SU-DHL-6 (cell line): ENCODE measurements around the gene TFAP2D.

Experiments
- H2AFZ ChIP-seq: fragments of 200-600 bp; sonication (generic); 2 replicates; pipeline ENCODE4 v1.6.1; 2014; ENCODE audit warnings: low read depth, mild to moderate bottlenecking, moderate library complexity, mixed read lengths, antibody characterized with exemption, low read length; ENCODE audit not compliant: severe bottlenecking
- H3F3A ChIP-seq: fragments of 200-600 bp; shearing (Covaris generic); 2 replicates; pipeline ENCODE4 v1.6.0; 2016; ENCODE audit warnings: antibody characterized with exemption, mild to moderate bottlenecking; ENCODE audit not compliant: insufficient read depth
- H3K27ac ChIP-seq: fragments of 200-600 bp; sonication (generic); 2 replicates; pipeline ENCODE4 v1.5.1; 2016; ENCODE audit warnings: low read depth, mild to moderate bottlenecking, low read length, moderate library complexity, mixed read lengths
- H3K27me3 ChIP-seq: fragments of 200-600 bp; sonication (generic), shearing (Covaris generic); 2 replicates; pipeline ENCODE4 v1.6.0; 2014; ENCODE audit warnings: mild to moderate bottlenecking, low read length
- H3K36me3 ChIP-seq: fragments of 200-600 bp; sonication (generic); 2 replicates; pipeline ENCODE4 v1.6.1; 2014; ENCODE audit warnings: mild to moderate bottlenecking, low read length, mixed read lengths
- H3K4me2 ChIP-seq: fragments of 300-600, 200-600 bp; shearing (Covaris generic), sonication (generic); 2 replicates; pipeline ENCODE4 v1.6.0; 2014; ENCODE audit warnings: low read length, low read depth, mild to moderate bottlenecking; ENCODE audit not compliant: poor library complexity, severe bottlenecking
- H3K4me3 ChIP-seq: fragments of 200-600 bp; sonication (generic); 2 replicates; pipeline ENCODE4 v1.5.1; 2014; ENCODE audit warnings: antibody characterized with exemption, low read length, mild to moderate bottlenecking, mixed read lengths; ENCODE audit not compliant: insufficient read depth, poor library complexity, severe bottlenecking
- H3K79me2 ChIP-seq: fragments of 200-600 bp; sonication (generic); 2 replicates; pipeline ENCODE4 v1.6.1; 2014; ENCODE audit warnings: mild to moderate bottlenecking, low read length, moderate library complexity; ENCODE audit not compliant: insufficient read depth
- H3K9ac ChIP-seq: fragments of 200-600 bp; sonication (generic); 2 replicates; pipeline ENCODE4 v1.7.0; 2014; ENCODE audit warnings: mild to moderate bottlenecking, low read length
- H3K9me2 ChIP-seq: fragments of 200-600 bp; sonication (generic); replicated peaks from 2 replicates; pipeline ENCODE4 v1.6.1; 2014; ENCODE audit warnings: low read length; ENCODE audit not compliant: insufficient read depth
- H3K9me3 ChIP-seq: fragments of 200-600 bp; sonication (generic); 2 replicates; pipeline ENCODE4 v1.6.1; 2014; ENCODE audit warnings: low read length, mixed read lengths; ENCODE audit not compliant: insufficient read depth
- H4K20me1 ChIP-seq: fragments of 200-600 bp; sonication (generic); 2 replicates; pipeline ENCODE4 v1.6.1; 2014; ENCODE audit warnings: low read depth, mild to moderate bottlenecking, antibody characterized with exemption, low read length, moderate library complexity, mixed read lengths
- EZH2phosphoT487 ChIP-seq: fragments of 200-600 bp; sonication (generic), shearing (Covaris generic); conservative IDR thresholded peaks from 2 replicates; pipeline ENCODE4 v1.6.1; 2018; ENCODE audit warnings: mild to moderate bottlenecking, antibody characterized with exemption, low read length, moderate library complexity, mixed read lengths
- TF ChIP-seq, protein P1 (sequence below): fragments of 200-600 bp; sonication (generic); IDR thresholded peaks from one replicate; pipeline ENCODE4 v1.5.1; 2017; ENCODE audit warnings: antibody characterized with exemption, mild to moderate bottlenecking, low read length, moderate library complexity; ENCODE audit not compliant: insufficient read depth, poor library complexity, severe bottlenecking

Gene TFAP2D

DNA sequence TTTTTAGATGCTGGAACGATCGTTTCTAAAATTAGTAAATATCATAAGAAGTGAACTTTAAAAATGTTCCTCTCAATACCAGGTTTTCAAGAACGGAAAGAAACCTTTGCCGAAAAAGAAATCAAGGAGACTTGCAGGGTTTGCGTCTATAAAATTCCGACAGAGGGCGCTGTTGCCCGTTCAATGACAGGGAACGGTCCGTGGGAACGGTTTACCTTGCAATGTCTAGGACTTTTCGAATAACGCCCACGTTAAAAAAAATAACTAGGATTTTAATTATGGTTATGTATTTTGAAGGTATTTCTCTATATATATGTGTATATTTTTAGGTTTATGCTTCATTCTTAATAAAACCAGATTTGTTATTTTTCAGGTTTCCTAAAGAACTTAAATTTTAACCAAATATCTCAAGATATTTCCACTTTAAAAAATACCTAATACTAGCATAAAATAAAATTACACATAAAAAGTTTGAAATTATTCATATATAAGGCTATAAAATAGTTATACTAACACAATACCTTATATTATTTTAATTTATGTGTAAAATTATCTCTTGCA is 102.9 kb downstream of the TFAP2D start:
- Histone ChIP-seq H2AFZ (peak overlapping the region; percentile 20), H3K4me2 (peak overlapping the region; percentile 58), H3K27me3 (no peaks in the 10 kb centered on the region), H3K27ac (no peak overlapping the region), H3F3A (no peaks in the 10 kb centered on the region), H3K36me3 (no peaks in the 10 kb centered on the region), H3K79me2 (no peaks in the 10 kb centered on the region), H3K9me2 (no peaks in the 10 kb centered on the region), H3K9me3 (no peaks in the 10 kb centered on the region), H3K4me3 (peak overlapping the region; percentile 33), H4K20me1 (no peaks in the 10 kb centered on the region), H3K9ac (peak overlapping the region; percentile 8; the same call in 1 of the 2 replicates)
- TF ChIP-seq, protein P1, sequence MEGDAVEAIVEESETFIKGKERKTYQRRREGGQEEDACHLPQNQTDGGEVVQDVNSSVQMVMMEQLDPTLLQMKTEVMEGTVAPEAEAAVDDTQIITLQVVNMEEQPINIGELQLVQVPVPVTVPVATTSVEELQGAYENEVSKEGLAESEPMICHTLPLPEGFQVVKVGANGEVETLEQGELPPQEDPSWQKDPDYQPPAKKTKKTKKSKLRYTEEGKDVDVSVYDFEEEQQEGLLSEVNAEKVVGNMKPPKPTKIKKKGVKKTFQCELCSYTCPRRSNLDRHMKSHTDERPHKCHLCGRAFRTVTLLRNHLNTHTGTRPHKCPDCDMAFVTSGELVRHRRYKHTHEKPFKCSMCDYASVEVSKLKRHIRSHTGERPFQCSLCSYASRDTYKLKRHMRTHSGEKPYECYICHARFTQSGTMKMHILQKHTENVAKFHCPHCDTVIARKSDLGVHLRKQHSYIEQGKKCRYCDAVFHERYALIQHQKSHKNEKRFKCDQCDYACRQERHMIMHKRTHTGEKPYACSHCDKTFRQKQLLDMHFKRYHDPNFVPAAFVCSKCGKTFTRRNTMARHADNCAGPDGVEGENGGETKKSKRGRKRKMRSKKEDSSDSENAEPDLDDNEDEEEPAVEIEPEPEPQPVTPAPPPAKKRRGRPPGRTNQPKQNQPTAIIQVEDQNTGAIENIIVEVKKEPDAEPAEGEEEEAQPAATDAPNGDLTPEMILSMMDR, result peak; percentile 92
- TF ChIP-seq EZH2phosphoT487, result no peak

DNA sequence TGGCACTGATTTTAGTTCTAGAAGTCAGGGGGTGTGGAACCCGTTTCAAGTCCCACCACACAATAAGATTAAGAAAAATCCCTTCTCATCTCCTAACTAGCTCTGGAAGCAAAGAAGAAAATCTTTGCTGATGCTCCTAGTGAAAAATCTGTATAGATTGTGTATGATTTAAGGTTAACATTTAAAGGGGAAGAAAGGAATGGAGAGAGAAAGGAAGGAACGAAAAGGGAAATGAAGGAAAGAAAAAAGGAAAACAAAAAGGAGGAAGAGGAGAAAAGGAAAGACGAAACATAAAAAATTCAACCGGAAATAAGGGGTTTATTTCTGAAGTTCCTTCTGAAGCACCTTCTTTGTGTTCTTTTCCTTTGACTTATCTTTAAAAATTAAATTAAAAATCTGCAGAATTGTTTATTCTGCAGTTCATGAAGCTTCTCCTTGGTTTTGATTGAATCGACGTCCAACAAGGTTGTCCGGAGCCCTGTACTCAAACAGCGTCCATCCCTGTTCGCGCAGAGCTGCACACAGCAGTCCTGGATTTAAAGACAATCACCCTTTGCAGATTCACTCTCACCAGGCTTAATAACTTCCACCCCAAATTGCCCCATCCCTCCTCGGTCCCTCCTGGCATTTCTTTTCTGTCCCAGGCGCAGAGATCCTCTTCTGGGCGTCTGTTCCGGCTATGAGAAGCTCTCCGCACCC is 103.8 kb downstream of the TFAP2D start:
- no peaks in the 10 kb centered on the region for H3K27me3 ChIP-seq
- no peak overlapping the region for H2AFZ ChIP-seq

DNA sequence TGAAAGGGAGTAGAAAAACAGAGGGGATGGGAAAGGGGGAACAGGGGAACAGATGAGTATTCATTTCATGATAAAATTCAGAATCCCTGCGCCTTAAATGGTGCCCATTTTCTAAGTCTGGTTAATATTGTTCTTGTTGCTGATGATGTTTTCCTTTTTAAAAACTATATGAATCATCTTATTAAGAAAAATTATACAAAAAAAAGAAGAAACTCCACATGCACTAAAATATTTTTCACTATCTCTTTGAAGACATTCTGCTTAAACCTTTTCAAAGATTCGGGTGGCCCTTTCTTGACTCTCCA is 104.3 kb downstream of the TFAP2D start:
- no peak overlapping the region for H3K27ac ChIP-seq
- no peaks in the 10 kb centered on the region for H3K9me2 ChIP-seq
- TF ChIP-seq, protein P1, result no peak
- TF ChIP-seq EZH2phosphoT487, result no peak
- no peak overlapping the region for H2AFZ ChIP-seq
- no peak overlapping the region for H3K4me3 ChIP-seq
- no peaks in the 10 kb centered on the region for H3K79me2 ChIP-seq
- H3K36me3 ChIP-seq, result no peaks in the 10 kb centered on the region
- H4K20me1 ChIP-seq, result no peaks in the 10 kb centered on the region
- H3K27me3 ChIP-seq, result no peaks in the 10 kb centered on the region
- H3K4me2 ChIP-seq, result no peak overlapping the region
- no peak overlapping the region for H3K9ac ChIP-seq
- no peaks in the 10 kb centered on the region for H3K9me3 ChIP-seq
- no peaks in the 10 kb centered on the region for H3F3A ChIP-seq

More for the DNA sequence above, 103.8 kb downstream of the TFAP2D start:
- Histone ChIP-seq H3K9ac (no peak overlapping the region), H4K20me1 (no peaks in the 10 kb centered on the region), H3K36me3 (no peaks in the 10 kb centered on the region), H3K9me3 (no peaks in the 10 kb centered on the region), H3F3A (no peaks in the 10 kb centered on the region), H3K9me2 (no peaks in the 10 kb centered on the region), H3K27ac (no peak overlapping the region), H3K4me2 (no peak overlapping the region), H3K79me2 (no peaks in the 10 kb centered on the region), H3K4me3 (no peak overlapping the region)
- no peak for TF ChIP-seq EZH2phosphoT487

DNA sequence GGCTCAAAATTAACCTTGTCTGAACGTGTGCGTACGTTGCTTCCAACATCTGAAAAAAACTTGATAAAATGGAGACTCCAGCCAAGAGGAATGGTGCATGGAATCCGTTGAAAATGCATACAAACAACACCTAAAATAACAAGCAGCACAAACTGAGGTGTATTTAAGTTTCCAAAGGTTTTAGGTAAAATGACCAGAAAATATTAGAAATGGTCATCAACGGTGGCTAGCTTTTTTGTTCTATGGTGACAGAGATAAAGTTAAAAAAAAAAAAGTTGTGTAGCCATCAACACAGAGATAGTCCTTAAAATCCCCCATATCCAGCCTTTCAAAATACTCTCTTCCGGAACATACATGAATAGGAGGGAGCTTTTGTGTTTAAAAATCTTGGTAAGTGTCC is 104.7 kb downstream of the TFAP2D start:
- Histone ChIP-seq H3K27ac (no peak overlapping the region), H3K9me2 (no peaks in the 10 kb centered on the region), H3K4me3 (no peak overlapping the region), H3K27me3 (no peaks in the 10 kb centered on the region), H4K20me1 (no peaks in the 10 kb centered on the region), H3F3A (no peaks in the 10 kb centered on the region), H3K4me2 (no peak overlapping the region), H3K9me3 (no peaks in the 10 kb centered on the region), H3K79me2 (no peaks in the 10 kb centered on the region), H3K36me3 (no peaks in the 10 kb centered on the region), H2AFZ (no peak overlapping the region), H3K9ac (no peak overlapping the region)
- TF ChIP-seq, protein P1, result no peak
- no peak for TF ChIP-seq EZH2phosphoT487
